Omental fat pad (tissue), 4 donors: ENCODE data around the gene RPL21. TPM values are rescaled to one million over a fixed set of nuclear protein-coding genes. Genes with fewer than 3 reads are reported as not detected.

Source experiments
- ATAC-seq: fragments of 150-250 bp; one replicate; pipeline ENCODE4 v1.9.1; 2016; ENCODE audit warnings: mild to moderate bottlenecking, moderate library complexity; ENCODE audit not compliant: low FRiP score
- DNase-seq: peaks from one replicate; pipeline ENCODE4 v3.0.0-alpha.2; 2019; ENCODE audit warnings: low spot score
- CTCF ChIP-seq, 3 donors: fragments of 450-650 bp; IDR thresholded peaks; one replicate each; pipeline ENCODE4 v1.5.1; 2016 to 2017; ENCODE audit warnings: antibody characterized with exemption in 3 of 3, mild to moderate bottlenecking in 3 of 3, moderate library complexity in 2 of 3
- total RNA-seq, 4 donors: library from RNA; depleted of rRNA; stranded (reverse); fragments of >200 nt; gene quantifications; one replicate each; pipeline ENCODE4 v1.1.0, GENCODE V29; 2016

The RPL21 gene
- total RNA-seq, 4 donors from 2014 or later, result 701 to 1,078 (median 933) TPM

- ATAC-seq (no peak), DNase-seq (no peak)
- TF ChIP-seq CTCF (IDR thresholded peaks at IDR 0.05), result no peak
These were observed 17.4 kb upstream of the RPL21 start for GRCh38 chr13:27233964-27234363.

- no peak for TF ChIP-seq CTCF (IDR thresholded peaks at IDR 0.05)
- DNase-seq, result no peak
- no peak for ATAC-seq
These were observed 14.9 kb upstream of the RPL21 start for GRCh38 chr13:27236478-27236877.

GRCh38 chr13:27242702-27243101 lies 8.7 kb upstream of the RPL21 start:
- ATAC-seq, result no peak
- TF ChIP-seq CTCF (IDR thresholded peaks at IDR 0.05), result no peak
- DNase-seq, result no peak

GRCh38 chr13:27245610-27246009 lies 5.7 kb upstream of the RPL21 start:
- DNase-seq, result no peak
- no peak for TF ChIP-seq CTCF (IDR thresholded peaks at IDR 0.05)
- ATAC-seq, result no peak

GRCh38 chr13:27250833-27251165 lies 559 bp upstream of the RPL21 start:
- TF ChIP-seq CTCF (IDR thresholded peaks at IDR 0.05), result no peak
- DNase-seq (no peak), ATAC-seq (peak; percentile 6)

GRCh38 chr13:27252467-27252866 lies 1.1 kb downstream of the RPL21 start:
- no peak for TF ChIP-seq CTCF (IDR thresholded peaks at IDR 0.05)
- ATAC-seq (no peak), DNase-seq (no peak)

- no peak for DNase-seq
- ATAC-seq, result no peak
- TF ChIP-seq CTCF (IDR thresholded peaks at IDR 0.05), result no peak
These were observed 5.8 kb downstream of the RPL21 start for GRCh38 chr13:27257233-27257568.
